ENCODE results near the gene ABO. TPM values are rescaled to one million over a fixed set of nuclear protein-coding genes. Genes with fewer than 3 reads are reported as not detected.

The ABO gene
- total and polyA plus RNA-seq, 9 of the 15 experiments (the other 6 are each of a cell fraction or from before 2014, with no cell fraction given) = 5.0 to 21.9 (median 11.9) TPM

- Histone ChIP-seq H3K79me2 (ENCODE audit: control insufficient read depth, insufficient read depth, low read length) (no peaks in the 10 kb centered on the region), H3K4me2 (ENCODE audit: insufficient read depth, low read length) (no peak overlapping the region), H3K27ac (ENCODE audit: extremely low read depth, low read depth, low read length) (no peak overlapping the region), H3K9ac (ENCODE audit: insufficient read depth in 1 of 2, low read depth in 2 of 2, low read length in 2 of 2) (0 out of 4 replicates have a peak overlapping the region, but pooled peaks of 1 of the 2 experiments have one; percentile 14), H3K9me1 (ENCODE audit: control insufficient read depth, insufficient read depth, low read length) (no peaks in the 10 kb centered on the region), H4K20me1 (replicated peaks; ENCODE audit: control insufficient read depth, insufficient read depth, low read length) (no peaks in the 10 kb centered on the region), H3K9me3 (replicated peaks; ENCODE audit: control insufficient read depth, insufficient read depth, low read depth, low read length) (peaks cover 3% of the 10 kb centered on the region), H3K27me3 (ENCODE audit: control insufficient read depth in 2 of 2, insufficient read depth in 2 of 2, low read length in 2 of 2) (peaks cover 0 to 8% of the 10 kb centered on the region in 2 experiments; a peak in 1 of 5 replicates), H3K4me1 (replicated peaks in 1 of 2; ENCODE audit: control insufficient read depth in 2 of 2, insufficient read depth in 2 of 2, low read length in 2 of 2) (peaks cover 0 to 9% of the 10 kb centered on the region in 2 experiments; a peak in 2 of 5 replicates), H3K4me3 (no peak overlapping the region), H3K36me3 (ENCODE audit: control insufficient read depth, insufficient read depth, low read length) (no peaks in the 10 kb centered on the region), H2AFZ (ENCODE audit: low read depth, low read length) (no peak overlapping the region)
- TF ChIP-seq RFX1 (IDR thresholded peaks at IDR 0.05) (no peak), PCBP2 (IDR thresholded peaks at IDR 0.05; ENCODE audit: low read depth, low read length, poor library complexity, severe bottlenecking) (no peak), MBD2 (IDR thresholded peaks at IDR 0.05; ENCODE audit: borderline replicate concordance, low read depth) (no peak), POLR2AphosphoS5 (IDR thresholded peaks at IDR 0.05; ENCODE audit: control insufficient read depth, insufficient read depth, low read depth, low read length) (no peak), SAP30 (IDR thresholded peaks at IDR 0.05; ENCODE audit: borderline replicate concordance, insufficient read depth, low read depth, low read length, poor library complexity, severe bottlenecking) (no peak), ERF (CRISPR knock-in tag; IDR thresholded peaks at IDR 0.05) (no peak), HCFC1 (IDR thresholded peaks at IDR 0.05; ENCODE audit: low read depth, low read length) (no peak), ZNF280A (IDR thresholded peaks at IDR 0.05; ENCODE audit: low read depth, partially characterized antibody) (no peak), U2AF2 (optimal IDR thresholded peaks at IDR 0.05; ENCODE audit: low read depth, low read length) (no peak), PHF8 (IDR thresholded peaks at IDR 0.05; ENCODE audit: borderline replicate concordance, low read length) (no peak), KLF6 (CRISPR knock-in tag; IDR thresholded peaks at IDR 0.05; ENCODE audit: borderline replicate concordance) (no peak), POLR3G (IDR thresholded peaks at IDR 0.05; ENCODE audit: extremely low read depth, insufficient read length, insufficient replicate concordance) (no peak), ZNF224 (CRISPR knock-in tag; IDR thresholded peaks at IDR 0.05) (no peak), ZZZ3 (IDR thresholded peaks at IDR 0.05) (no peak), TBL1XR1 (IDR thresholded peaks at IDR 0.05; ENCODE audit: low read length in 2 of 2) (no peak)
- TF ChIP-seq, protein P1, sequence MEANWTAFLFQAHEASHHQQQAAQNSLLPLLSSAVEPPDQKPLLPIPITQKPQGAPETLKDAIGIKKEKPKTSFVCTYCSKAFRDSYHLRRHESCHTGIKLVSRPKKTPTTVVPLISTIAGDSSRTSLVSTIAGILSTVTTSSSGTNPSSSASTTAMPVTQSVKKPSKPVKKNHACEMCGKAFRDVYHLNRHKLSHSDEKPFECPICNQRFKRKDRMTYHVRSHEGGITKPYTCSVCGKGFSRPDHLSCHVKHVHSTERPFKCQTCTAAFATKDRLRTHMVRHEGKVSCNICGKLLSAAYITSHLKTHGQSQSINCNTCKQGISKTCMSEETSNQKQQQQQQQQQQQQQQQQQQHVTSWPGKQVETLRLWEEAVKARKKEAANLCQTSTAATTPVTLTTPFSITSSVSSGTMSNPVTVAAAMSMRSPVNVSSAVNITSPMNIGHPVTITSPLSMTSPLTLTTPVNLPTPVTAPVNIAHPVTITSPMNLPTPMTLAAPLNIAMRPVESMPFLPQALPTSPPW (CRISPR knock-in tag; IDR thresholded peaks at IDR 0.05) = no peak
- ChIA-PET POLR2A (interaction anchor here (0.7 to 0.9 kb wide), 2 partner anchors 8 to 12 kb away, joined by 3 to 4 read pairs; no protein-coding TSS in a partner anchor), CTCF (ENCODE audit: low intra/inter-chr PET ratio) (no interaction called here)
- intact Hi-C loops (cut with micrococcal nuclease) (loop anchor here (10.0 kb wide), 1 partner anchor 48 kb away; the partner anchor contains the start of gene ABO), in situ Hi-C loops (cut with MboI) (no loop called here)
- no TSS peak for BruUV-seq (replicated peaks)
- ATAC-seq (no peak), DNase-seq (ENCODE audit: extremely low read depth in 1 of 4, low spot score in 3 of 4) (no peak), FAIRE-seq (no peak)
- WGBS (ENCODE audit: insufficient coverage, low coverage, missing lambda C conversion rate) = 60% methylated on average over 14 of the region's 14 CpGs
Observed at GRCh38 chr9:133322701-133323100, 47.7 kb upstream of the ABO start.

Data from K562 (cell line).